ENCODE data around the gene SHROOM4. TPM values are rescaled to one million over a fixed set of nuclear protein-coding genes. Genes with fewer than 3 reads are reported as not detected.

The SHROOM4 gene
- total RNA-seq, 2 experiments from 2014 or later = not detected

GRCh38 chrX:50705042-50705441 lies 109.0 kb downstream of the SHROOM4 start:
- H3K9me3 ChIP-seq (ENCODE audit: low read length) = no peaks in the 10 kb centered on the region
- H3K79me2 ChIP-seq (ENCODE audit: insufficient read depth, low read depth, low read length) = no peaks in the 10 kb centered on the region
- no peaks in the 10 kb centered on the region for H4K20me1 ChIP-seq (ENCODE audit: insufficient read depth, low read length)
- no peaks in the 10 kb centered on the region for H3K36me3 ChIP-seq (ENCODE audit: insufficient read depth, low read length)
- intact Hi-C loops (cut with micrococcal nuclease; ENCODE audit: unreplicated experiment) = no loop called here
- no peak overlapping the region for H3K4me3 ChIP-seq (ENCODE audit: low read depth, low read length, poor library complexity, severe bottlenecking)
- no peak overlapping the region for H3K4me2 ChIP-seq (ENCODE audit: low read length)
- no peak overlapping the region for H2AFZ ChIP-seq (ENCODE audit: low read length)
- TF ChIP-seq CTCF (conservative IDR thresholded peaks at IDR 0.05; ENCODE audit: low read length) (no peak), EZH2phosphoT487 (IDR thresholded peaks at IDR 0.05; ENCODE audit: borderline replicate concordance, low read depth, low read length) (no peak)
- ChIA-PET CTCF (ENCODE audit: unreplicated experiment) (no interaction called here), POLR2A (no interaction called here)
- H3K27ac ChIP-seq (ENCODE audit: low read depth, low read length, poor library complexity, severe bottlenecking) = no peak overlapping the region
- H3K4me1 ChIP-seq (ENCODE audit: insufficient read depth, low read length, poor library complexity, severe bottlenecking) = no peaks in the 10 kb centered on the region
- no peak for DNase-seq (ENCODE audit: low spot score)
- no peaks in the 10 kb centered on the region for H3K9me2 ChIP-seq (ENCODE audit: insufficient read depth, low read length)
- no TSS peak for BruUV-seq (replicated peaks)

- Histone ChIP-seq H3K4me1 (ENCODE audit: insufficient read depth, low read length, poor library complexity, severe bottlenecking) (no peaks in the 10 kb centered on the region), H3K9me2 (ENCODE audit: insufficient read depth, low read length) (no peaks in the 10 kb centered on the region), H3K36me3 (ENCODE audit: insufficient read depth, low read length) (no peaks in the 10 kb centered on the region), H3K9me3 (ENCODE audit: low read length) (no peaks in the 10 kb centered on the region), H2AFZ (ENCODE audit: low read length) (no peak overlapping the region), H3K27ac (ENCODE audit: low read depth, low read length, poor library complexity, severe bottlenecking) (no peak overlapping the region), H3K4me3 (ENCODE audit: low read depth, low read length, poor library complexity, severe bottlenecking) (no peak overlapping the region), H4K20me1 (ENCODE audit: insufficient read depth, low read length) (no peaks in the 10 kb centered on the region), H3K79me2 (ENCODE audit: insufficient read depth, low read depth, low read length) (no peaks in the 10 kb centered on the region), H3K4me2 (ENCODE audit: low read length) (no peak overlapping the region)
- no peak for TF ChIP-seq EZH2phosphoT487 (IDR thresholded peaks at IDR 0.05; ENCODE audit: borderline replicate concordance, low read depth, low read length)
- no peak for TF ChIP-seq CTCF (conservative IDR thresholded peaks at IDR 0.05; ENCODE audit: low read length)
- intact Hi-C loops (cut with micrococcal nuclease; ENCODE audit: unreplicated experiment) = no loop called here
- BruUV-seq (replicated peaks) = no TSS peak
- CTCF ChIA-PET (ENCODE audit: unreplicated experiment) = no interaction called here
- no peak for DNase-seq (ENCODE audit: low spot score)
- POLR2A ChIA-PET = no interaction called here
These were observed 109.6 kb downstream of the SHROOM4 start for GRCh38 chrX:50704360-50704759.

- DNase-seq (ENCODE audit: low spot score) = no peak
These were observed 113.1 kb downstream of the SHROOM4 start for GRCh38 chrX:50700921-50701320.

More at GRCh38 chrX:50700921-50701320, 113.1 kb downstream of the SHROOM4 start:
- Histone ChIP-seq H3K4me1 (ENCODE audit: insufficient read depth, low read length, poor library complexity, severe bottlenecking) (no peaks in the 10 kb centered on the region), H3K27ac (ENCODE audit: low read depth, low read length, poor library complexity, severe bottlenecking) (no peak overlapping the region), H3K4me2 (ENCODE audit: low read length) (no peak overlapping the region), H3K9me3 (ENCODE audit: low read length) (no peaks in the 10 kb centered on the region), H2AFZ (ENCODE audit: low read length) (no peak overlapping the region), H3K9me2 (ENCODE audit: insufficient read depth, low read length) (no peaks in the 10 kb centered on the region), H3K36me3 (ENCODE audit: insufficient read depth, low read length) (no peaks in the 10 kb centered on the region), H4K20me1 (ENCODE audit: insufficient read depth, low read length) (no peaks in the 10 kb centered on the region), H3K4me3 (ENCODE audit: low read depth, low read length, poor library complexity, severe bottlenecking) (no peak overlapping the region), H3K79me2 (ENCODE audit: insufficient read depth, low read depth, low read length) (no peaks in the 10 kb centered on the region)
- no TSS peak for BruUV-seq (replicated peaks)
- intact Hi-C loops (cut with micrococcal nuclease; ENCODE audit: unreplicated experiment) = no loop called here
- TF ChIP-seq EZH2phosphoT487 (IDR thresholded peaks at IDR 0.05; ENCODE audit: borderline replicate concordance, low read depth, low read length) (no peak), CTCF (conservative IDR thresholded peaks at IDR 0.05; ENCODE audit: low read length) (no peak)
- ChIA-PET POLR2A (no interaction called here), CTCF (ENCODE audit: unreplicated experiment) (no interaction called here)
